GM21360 (cell line): ENCODE measurements around the gene GUK1.
"Not testable (repeated sequence)": the region's sequence is repeated elsewhere in the genome, so short reads cannot be mapped to it uniquely, and the experiment has no call there.

Experiments
- ATAC-seq: cut with Tn5 transposase; IDR thresholded peaks from one replicate; pipeline ENCODE4 v1.9.1; 2021; ENCODE audit warnings: mild to moderate bottlenecking, moderate library complexity; ENCODE audit not compliant: unreplicated experiment

The GUK1 gene

GRCh38 chr1:228175316-228176023, 35.4 kb downstream of the GUK1 start:
- ATAC-seq: no peak

- no peak for ATAC-seq
Measured at GRCh38 chr1:228176024-228176395, 35.9 kb downstream of the GUK1 start.

- no peak for ATAC-seq
Measured at GRCh38 chr1:228176461-228177182, 36.5 kb downstream of the GUK1 start.

GRCh38 chr1:228177183-228177475, 37.0 kb downstream of the GUK1 start:
- no peak for ATAC-seq

GRCh38 chr1:228177721-228178710, 37.9 kb downstream of the GUK1 start:
- no peak for ATAC-seq

- no peak for ATAC-seq
Measured at GRCh38 chr1:228178737-228179684, 38.9 kb downstream of the GUK1 start.

- no peak for ATAC-seq
Measured at GRCh38 chr1:228180271-228180958, 40.3 kb downstream of the GUK1 start.

- ATAC-seq: no peak
Measured at GRCh38 chr1:228180959-228181644, 41.0 kb downstream of the GUK1 start.

- ATAC-seq: no peak
Measured at GRCh38 chr1:228181645-228182034, 41.6 kb downstream of the GUK1 start.

- ATAC-seq: no peak
Measured at GRCh38 chr1:228182296-228183030, 42.4 kb downstream of the GUK1 start.

GRCh38 chr1:228184152-228184551, 44.1 kb downstream of the GUK1 start:
- ATAC-seq: no peak

GRCh38 chr1:228185641-228185965, 45.5 kb downstream of the GUK1 start:
- no peak for ATAC-seq

- not testable (repeated sequence) for ATAC-seq
Measured at GRCh38 chr1:228188249-228188648, 48.2 kb downstream of the GUK1 start.

GRCh38 chr1:228190182-228190581, 50.1 kb downstream of the GUK1 start:
- ATAC-seq: no peak

GRCh38 chr1:228190778-228191177, 50.7 kb downstream of the GUK1 start:
- ATAC-seq: no peak

GRCh38 chr1:228194436-228194835, 54.4 kb downstream of the GUK1 start:
- ATAC-seq: no peak

- ATAC-seq: no peak
Measured at GRCh38 chr1:228194921-228195812, 55.1 kb downstream of the GUK1 start.
